HG03097 (cell line): ENCODE results near the gene EIF6.
"Not testable (repeated sequence)": the region's sequence is repeated elsewhere in the genome, so short reads cannot be mapped to it uniquely, and the experiment has no call there.

Experiments used
- ATAC-seq: cut with Tn5 transposase; IDR thresholded peaks from one replicate; pipeline ENCODE4 v1.9.1; 2021; ENCODE audit not compliant: unreplicated experiment, low FRiP score

EIF6 gene

DNA sequence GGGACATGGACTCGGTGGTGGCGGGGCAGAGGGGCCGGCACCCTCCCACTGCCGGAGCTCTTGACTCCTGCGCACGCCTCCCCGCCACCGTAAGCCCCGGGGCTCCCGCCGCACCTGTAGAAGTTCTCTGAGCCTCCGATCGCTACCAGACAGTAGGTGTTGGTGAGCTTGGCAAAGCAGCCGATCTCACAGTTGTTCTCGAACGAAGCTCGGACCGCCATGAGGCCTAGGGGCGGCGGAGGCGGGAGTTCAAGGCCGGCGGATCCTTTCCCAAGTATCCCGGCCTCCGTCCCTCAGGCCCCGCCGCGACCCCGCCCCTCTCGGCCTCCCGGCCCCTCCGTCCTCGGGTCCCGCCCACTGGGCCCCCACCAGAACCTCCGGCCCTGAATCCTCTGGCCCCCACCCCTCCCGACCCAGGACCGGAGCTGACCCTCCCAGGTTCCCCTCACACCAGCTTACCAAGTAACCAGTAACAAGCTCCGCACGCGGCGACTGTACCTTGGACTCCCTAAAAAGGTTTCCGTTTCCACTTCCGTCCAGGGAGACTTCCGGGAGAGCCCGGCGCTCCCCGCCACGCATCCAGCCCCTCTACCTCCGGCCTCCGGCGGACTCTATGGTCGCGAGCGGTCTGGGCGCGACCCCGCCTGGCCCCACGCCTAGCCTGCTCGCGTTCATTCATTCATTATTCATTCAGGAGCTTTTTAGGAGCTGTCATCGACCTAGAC, at the start of gene EIF6:
EIF6 (minus strand) TSS at position 506 of the 725 bp plus-strand sequence; CDS start at position 221, 285 bp downstream.
- no peak for ATAC-seq

DNA sequence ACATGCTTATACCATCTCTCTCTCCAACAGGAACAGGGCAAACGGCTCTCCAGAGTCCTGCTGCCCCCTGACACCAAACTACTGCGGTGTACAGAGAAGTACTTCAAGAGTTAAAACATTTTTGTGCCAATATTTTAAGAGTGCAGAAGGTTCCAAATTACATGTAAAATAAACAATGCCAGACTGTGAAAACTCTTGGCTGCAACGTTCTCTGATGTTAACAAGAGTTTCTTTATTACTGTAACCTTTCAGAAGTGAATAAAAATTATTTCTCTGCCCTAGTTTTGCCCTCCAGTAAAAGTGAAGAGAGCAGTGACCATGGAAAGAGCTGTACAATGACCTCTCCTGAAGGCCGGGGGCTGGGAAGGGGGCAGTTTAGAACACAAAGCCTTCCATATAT, 49.0 kb upstream of the EIF6 start:
- ATAC-seq, result no peak

DNA sequence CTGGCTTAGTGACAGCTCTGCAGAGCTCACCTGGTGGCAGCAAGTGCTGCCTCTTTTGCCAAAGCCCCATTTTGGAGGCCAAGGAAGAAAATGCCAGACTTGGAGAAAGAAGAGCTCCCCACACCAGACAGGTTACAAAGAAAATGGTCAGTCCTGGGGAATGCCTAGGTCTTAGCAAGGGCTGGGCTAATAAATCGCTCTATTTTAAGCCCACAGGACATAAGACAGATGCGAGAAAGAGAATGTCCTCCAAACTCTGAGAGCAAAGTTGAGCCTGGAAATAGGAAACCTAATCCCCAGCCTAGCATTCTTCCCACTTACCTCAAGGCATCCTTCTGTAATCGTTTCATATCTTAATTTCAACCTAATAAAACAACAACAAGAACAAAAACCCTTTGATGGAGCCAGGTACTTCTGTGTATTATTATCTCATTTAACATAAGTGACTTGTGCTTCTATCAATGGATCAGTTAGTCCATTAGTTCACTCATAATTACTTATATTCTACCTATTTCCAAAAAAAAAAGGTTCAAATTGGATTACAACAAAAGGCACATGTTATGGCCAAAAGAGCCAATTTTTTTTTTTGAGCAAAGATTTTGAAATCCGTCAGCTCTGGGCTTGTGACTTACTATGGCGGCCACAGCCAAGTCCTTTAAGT, 48.1 kb upstream of the EIF6 start:
- no peak for ATAC-seq

DNA sequence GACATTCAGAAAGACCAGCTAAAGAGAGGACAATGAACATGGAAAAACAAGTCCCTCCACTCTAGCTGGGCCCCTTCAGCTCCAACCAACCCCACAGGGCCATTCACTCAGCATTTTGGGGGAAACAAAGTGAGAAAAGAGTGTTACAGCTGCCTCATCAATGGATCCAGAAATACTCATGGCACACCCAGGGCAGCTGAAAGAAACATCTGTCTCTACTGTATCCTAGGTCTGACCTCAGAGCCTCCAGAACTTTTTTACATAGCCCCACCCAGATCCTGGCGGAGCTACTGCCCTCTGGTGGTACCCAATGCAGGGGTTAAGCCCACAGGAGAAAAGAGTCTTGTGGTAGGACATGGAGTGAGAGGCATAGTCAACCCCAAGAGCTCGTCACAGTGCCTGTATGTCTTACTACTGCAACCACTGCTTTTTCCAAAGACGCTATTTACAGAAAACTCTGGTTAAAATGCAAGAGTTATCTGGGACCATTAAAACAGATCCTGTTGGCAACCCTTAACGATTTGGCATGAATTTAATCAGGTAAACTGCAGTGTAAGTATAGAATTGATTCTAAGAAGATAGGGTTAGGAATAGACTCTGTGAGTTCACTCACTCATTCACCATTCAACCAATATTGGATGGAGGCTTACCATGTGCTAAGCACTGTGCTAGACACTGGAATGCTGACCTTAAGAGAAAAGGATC, 45.0 kb upstream of the EIF6 start:
- ATAC-seq, result no peak

DNA sequence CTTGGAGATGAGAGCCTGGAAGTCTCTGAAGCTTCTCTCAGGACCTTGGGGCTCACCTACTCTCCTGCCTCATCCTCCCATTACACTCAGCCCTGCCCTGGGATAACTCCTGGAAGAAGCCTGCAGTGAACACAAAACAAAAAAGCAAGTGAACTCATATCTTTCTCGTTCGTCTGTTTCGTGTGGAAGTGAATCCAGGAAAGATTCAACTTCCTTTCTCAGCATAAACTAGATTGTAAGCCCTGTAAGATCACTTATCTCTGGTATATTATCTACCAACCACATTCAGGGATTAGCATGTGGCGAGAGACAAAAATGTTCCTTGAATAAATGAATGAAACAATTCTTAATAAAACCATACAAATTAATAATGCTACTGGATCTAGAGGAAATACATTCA, 44.1 kb upstream of the EIF6 start:
- ATAC-seq, result no peak

DNA sequence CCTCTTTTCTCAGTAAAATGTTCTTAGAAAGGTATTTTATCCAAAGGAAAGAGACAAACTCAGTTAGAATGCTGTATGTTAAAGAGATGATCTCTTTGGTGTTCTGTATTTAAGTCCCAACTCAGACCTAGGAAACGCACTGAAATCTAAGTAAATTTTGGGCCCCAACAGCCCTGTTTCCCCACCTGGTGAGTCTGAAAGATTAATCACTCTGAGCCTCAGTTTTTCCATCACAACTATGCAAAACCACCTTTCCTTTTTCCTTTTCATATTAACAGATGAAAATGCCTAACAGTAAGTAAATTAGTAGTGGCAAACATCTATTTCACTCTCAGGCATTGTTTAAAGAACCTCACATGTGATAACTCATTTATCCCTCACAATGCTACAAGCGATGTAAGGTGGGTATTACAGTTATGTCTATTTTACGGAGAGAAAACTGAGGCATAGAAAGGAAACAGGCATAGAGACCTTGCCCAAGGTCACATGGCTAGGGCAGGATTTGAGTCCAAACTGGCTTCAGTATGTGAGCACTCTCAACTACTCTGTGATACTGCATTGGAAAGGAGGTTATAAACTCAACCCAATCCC, 43.6 kb upstream of the EIF6 start:
- no peak for ATAC-seq

DNA sequence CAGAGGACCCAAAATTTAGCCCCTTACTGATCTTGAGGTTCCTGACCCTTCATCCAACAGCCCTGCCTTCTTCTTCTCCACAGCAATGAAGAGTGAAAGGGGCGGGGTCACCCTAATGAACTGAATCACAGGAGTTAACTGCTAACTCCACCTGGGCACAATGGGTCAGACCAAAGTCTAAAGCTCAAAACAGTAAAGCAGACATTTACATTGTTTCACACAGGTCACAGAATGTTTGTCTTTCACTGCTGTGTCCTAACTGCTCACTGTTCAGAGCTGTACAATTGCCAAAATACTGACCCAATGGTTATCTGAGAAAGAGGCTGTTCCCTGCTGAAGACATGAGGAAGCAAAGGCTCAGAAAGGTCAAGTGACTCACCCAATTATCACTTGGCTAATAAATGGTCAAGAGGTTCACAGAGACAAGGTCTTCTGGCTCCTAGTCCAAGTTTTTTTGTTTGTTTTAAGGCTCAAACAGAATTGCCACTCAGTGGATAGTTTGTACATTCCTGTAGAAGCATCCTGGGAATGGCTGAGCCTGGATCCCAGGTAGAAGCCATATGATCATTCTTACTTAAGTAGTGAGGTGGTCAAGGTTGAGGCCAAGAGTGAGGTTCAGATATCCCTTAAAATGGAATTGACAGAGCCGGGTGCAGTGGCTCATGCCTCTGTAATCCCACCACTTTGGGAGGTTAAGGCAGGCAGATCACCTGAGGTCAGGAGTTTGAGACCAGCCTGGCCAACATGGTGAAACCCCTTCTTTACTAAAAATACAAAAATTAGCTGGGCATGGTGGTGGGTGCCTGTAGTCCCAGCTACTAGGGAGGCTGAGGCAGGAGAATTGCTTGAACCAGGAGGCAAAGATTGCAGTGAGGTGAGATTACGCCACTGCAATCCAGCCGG, 42.8 kb upstream of the EIF6 start:
- ATAC-seq, result no peak

DNA sequence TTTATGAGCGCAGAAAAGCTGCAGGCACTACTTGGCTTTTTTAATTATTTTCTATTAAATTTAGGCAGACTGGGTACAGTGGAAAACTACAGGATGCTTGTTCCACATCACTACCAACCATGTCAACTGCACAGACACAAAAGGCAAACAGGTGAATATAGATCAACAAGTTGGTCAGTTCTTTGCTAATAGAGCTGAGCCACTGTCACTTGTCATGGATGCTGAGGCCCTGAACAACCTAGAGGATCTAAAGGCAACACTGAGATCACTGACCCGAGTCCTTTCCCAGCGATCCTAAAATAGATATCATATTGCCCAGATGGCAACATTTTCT, 42.1 kb upstream of the EIF6 start:
- ATAC-seq, result no peak

DNA sequence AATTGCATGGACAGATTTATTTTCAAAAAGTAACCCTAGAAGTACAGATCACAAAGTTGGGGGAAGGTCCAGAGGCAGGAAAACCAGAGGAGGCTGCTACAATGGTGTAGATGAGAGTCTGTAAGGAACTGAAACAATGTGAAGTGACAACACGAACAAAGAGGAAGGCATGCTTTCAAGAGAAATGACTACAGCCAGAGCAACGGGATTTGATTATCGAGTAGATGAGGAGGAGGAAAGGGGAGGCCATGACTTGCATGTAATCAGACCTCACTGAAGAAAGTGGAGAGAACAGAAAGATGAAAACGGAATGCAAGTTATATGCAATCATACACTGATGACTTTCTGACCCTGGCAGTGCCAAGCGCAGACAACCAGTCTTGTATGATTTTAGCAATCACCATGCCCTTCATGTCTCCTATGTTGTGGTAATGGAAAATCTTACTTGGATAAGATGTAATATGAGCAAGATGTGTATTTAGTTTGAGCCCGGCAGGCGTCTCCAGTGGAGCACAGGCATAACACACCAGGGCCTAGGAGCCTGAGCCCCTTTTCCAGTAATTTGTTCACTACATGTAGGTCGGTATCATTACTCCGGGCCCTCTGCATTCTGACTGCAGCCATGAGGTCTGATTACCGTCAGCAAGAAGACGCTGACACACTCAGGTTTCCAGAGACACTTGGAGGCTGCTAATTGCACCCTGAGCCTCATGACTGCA, 41.6 kb upstream of the EIF6 start:
- no peak for ATAC-seq

DNA sequence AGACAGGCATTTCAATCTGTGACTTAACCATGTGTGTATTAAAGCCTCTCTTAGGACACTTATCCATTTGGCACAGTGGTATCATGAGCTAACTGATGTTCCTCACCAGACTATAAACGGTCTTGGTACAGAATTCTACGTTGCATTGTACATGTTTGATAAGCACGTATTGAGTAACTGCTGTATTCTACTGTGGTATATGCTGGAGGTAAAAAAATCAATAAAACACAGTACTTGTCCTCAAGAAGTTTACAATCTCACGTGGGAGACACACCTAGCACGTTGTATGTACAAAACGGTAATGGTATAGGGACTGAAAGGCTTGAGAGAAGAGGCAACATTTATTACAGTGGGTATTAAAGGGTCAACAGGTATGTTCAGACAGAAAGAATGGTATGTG, 40.8 kb upstream of the EIF6 start:
- ATAC-seq, result no peak

DNA sequence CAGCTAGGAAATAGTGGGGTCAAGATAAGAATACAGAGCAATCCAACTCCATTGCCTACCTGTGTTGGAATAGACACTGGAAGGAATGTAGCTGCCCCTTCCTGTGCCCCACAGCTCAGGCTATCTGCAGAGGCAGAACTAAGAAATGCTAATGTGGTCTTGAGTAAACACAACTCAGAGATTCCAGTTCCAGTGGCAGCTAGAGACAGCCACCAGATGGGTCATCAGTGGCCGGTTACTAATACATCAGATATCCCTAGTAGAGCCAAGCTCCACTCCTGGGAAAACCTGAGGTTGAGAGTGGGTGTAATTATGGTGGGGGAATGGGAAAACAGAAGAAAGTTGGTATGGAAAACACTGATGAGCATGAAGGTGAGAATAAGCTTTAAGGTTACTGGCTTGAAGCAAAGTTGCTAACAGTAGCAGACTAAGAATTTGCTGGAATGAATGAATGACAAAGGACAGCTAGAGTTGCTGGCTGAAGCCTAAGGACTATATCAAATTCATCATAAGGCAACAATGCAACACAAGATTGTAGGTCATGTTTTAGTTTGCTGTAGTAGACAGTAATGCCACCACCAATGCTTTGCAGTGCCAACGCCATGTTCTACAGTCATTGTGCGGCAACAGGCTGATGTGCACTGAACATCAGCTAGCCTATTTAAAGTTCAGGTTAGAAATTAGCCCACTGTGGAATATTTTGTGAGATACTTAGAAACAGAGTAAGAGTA, 36.0 kb upstream of the EIF6 start:
- no peak for ATAC-seq

DNA sequence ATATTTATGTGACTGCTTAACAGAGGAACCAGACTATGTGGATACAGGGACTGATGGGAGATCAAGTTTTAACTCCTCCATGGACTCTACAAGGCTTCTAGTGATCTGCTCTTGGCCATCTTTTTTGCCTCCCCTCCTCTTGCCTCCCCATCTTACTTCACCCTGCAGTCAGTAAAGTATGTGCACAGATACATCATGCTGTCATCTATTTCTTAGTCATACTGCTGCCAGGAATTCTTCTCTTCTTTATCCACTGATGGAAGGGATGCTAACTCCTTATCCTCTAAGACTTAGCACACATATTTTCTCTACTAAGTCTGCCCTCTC, 35.3 kb upstream of the EIF6 start:
- no peak for ATAC-seq

DNA sequence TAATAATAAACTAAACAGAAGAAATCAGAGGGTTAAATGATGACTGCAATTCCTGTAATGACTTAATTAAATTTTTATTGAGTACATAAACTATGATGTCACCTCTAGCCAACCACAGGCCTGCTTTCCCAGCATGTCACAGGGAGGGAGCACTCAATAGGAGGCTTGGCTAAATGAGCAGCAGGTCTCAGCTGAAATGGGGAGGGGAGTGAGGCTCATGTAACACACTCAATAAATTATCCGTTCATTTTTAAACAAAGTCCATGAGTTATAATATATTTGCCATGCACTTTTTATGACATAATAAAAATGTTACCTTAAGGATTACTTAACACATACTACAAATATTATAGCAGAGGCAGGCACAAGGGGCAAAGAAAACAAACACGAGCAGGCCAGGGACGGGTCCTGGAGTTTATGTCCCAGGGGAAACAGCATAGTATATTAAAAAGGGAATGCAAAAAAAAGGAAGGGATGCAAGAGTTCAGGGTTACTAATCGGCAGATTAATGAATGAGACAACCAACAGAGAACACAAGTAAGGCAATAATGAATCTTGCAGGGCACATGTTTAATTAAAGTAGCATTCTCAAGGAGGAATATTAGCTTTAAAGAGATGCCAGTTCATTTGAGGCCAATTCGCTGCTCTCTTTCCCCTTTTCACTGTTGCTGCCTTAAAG, 34.8 kb upstream of the EIF6 start:
- ATAC-seq, result no peak

DNA sequence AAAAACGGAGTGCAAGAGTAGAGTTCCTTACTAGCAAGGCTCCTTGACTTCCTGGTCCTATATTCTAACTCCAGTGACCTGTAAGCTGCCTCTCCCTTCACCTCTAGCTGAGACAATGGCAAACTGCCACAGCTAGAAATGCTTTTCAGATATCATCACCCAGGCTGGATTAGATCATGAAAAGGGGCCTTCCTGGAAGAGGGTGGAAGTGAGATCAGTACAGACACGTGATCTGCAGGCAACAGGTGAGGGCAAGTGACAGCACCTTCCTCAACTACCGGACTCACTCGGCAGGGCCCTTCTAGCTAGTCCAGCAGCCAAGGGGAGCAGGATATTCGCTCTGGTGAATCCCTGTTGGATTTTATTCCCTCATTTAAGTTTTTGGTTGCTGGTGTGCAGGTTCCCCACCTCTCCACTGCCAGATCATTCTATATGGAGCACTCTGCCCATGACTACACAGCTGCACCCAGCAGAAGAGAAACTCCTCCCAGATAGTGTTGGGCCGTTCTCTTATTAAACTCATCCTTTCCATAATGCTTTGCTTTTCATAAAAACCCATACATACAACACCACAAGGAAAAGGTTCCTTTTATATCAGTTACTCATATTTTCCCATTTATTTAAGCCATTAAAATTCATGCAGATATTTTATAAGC, 34.1 kb upstream of the EIF6 start:
- ATAC-seq, result no peak

DNA sequence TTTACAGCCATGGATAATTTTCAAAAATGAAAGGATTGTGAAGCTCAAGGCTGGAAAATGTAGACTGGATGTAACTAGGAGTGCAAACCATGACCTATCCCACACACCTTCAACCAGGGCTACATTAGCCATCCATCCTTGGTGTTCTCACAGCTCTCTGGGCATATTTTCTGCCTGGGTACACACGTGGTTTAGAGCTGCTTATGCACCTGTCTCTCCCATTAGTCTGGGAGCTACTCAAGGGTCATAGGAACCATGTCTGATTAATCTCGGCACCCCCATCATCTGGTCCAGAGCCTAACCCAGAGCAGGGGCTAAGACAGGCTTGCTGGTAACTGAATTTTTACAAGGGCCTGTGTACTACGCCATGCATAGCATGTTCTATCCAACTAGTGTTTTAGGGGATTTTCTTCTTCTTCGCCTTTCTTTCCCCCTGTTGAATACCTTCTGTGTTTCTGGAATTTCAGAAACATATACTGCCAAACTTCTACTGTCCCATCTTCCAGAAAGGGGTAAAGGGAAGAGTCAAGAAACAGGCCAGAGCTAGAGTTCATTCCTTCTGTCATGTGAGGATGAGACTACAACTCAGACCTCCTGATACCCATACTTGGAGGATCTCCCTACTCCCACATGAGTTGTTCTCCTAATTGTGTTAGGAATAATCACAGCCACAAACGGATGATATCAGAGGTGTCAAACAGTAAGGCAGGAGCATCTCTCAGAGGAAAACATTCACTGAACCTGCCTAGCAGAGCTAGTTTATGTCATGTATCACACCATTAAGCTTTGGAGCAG, 33.0 kb upstream of the EIF6 start:
- no peak for ATAC-seq

DNA sequence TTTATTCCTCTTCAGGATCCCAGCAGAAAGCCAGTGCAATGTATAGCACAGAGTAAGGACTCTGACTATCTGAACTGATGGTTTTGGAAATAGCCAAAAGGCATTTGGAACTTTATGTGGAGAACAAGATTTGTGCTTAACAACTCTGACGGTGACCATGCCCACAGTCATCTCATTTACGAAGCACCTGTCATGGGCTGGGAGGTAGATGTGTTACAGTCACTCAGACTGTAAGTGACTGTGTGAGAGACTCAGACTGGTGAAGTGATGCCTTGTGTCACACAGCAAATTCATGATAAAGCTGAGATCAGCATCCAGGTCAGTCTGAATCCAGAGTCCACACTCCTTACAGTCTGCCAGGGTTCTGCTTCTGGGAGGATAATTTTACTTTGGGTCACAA, 31.5 kb upstream of the EIF6 start:
- no peak for ATAC-seq

DNA sequence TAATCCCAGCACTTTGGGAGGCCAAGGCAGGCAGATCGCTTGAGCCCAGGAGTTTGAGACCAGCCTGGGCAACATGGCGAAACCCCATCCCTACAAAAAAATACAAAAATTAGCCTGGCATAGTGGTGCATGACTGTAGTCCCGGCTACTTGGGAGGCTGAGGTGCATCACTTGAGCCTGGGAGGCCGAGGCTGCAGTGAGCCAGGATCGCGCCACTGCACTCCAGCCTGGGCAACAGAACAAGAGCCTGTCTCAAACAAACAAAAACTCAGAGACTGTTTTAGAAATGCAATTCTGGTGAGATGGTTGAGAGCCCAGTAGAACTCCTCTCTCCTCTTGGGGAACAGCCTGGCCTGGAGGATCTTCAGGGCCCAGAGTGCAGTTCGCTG, 31.1 kb upstream of the EIF6 start:
- not testable (repeated sequence) for ATAC-seq
